HG03159 (cell line): ENCODE measurements around the gene COX5A.
"Not testable (repeated sequence)": the region's sequence is repeated elsewhere in the genome, so short reads cannot be mapped to it uniquely, and the experiment has no call there.

Experiments used
- ATAC-seq: cut with Tn5 transposase; IDR thresholded peaks from one replicate; pipeline ENCODE4 v1.9.1; 2021; ENCODE audit warnings: mild to moderate bottlenecking, moderate library complexity; ENCODE audit not compliant: unreplicated experiment

The COX5A gene

GRCh38 chr15:74955796-74956647 is 18.1 kb upstream of the COX5A start:
- ATAC-seq = peak; percentile 40

- no peak for ATAC-seq
These were observed 17.1 kb upstream of the COX5A start for GRCh38 chr15:74955017-74955416.

GRCh38 chr15:74954515-74954914 is 16.6 kb upstream of the COX5A start:
- ATAC-seq = no peak

GRCh38 chr15:74951006-74951405 is 13.1 kb upstream of the COX5A start:
- no peak for ATAC-seq

GRCh38 chr15:74950078-74950908 is 12.4 kb upstream of the COX5A start:
- ATAC-seq = no peak

GRCh38 chr15:74937272-74937589 is 642 bp downstream of the COX5A start:
- ATAC-seq = no peak

- ATAC-seq = not testable (repeated sequence)
These were observed 2.7 kb downstream of the COX5A start for GRCh38 chr15:74935193-74935592.

- ATAC-seq = no peak
These were observed 4.3 kb downstream of the COX5A start for GRCh38 chr15:74933573-74933972.

GRCh38 chr15:74928771-74929198 is 9.1 kb downstream of the COX5A start:
- ATAC-seq = no peak

- ATAC-seq = no peak
These were observed 13.3 kb downstream of the COX5A start for GRCh38 chr15:74924525-74924924.

- ATAC-seq = no peak
These were observed 17.4 kb downstream of the COX5A start for GRCh38 chr15:74920456-74920855.

GRCh38 chr15:74917676-74918075 is 20.2 kb downstream of the COX5A start:
- no peak for ATAC-seq

- ATAC-seq = not testable (repeated sequence)
These were observed 24.1 kb downstream of the COX5A start for GRCh38 chr15:74913799-74914198.

- no peak for ATAC-seq
These were observed 24.8 kb downstream of the COX5A start for GRCh38 chr15:74913041-74913440.

- ATAC-seq = no peak
These were observed 29.2 kb downstream of the COX5A start for GRCh38 chr15:74908635-74909034.

- ATAC-seq = no peak
These were observed 30.6 kb downstream of the COX5A start for GRCh38 chr15:74907163-74907870.

GRCh38 chr15:74906450-74907162 is 31.3 kb downstream of the COX5A start, which contains the start of gene FAM219B:
FAM219B (minus strand) TSS chr15:74906851; CDS start chr15:74906800, 51 bp downstream.
- ATAC-seq = peak; percentile 87

GRCh38 chr15:74906067-74906449 is 31.8 kb downstream of the COX5A start:
- no peak for ATAC-seq

- no peak for ATAC-seq
These were observed 33.6 kb downstream of the COX5A start for GRCh38 chr15:74904190-74904805.

GRCh38 chr15:74903676-74904075 is 34.2 kb downstream of the COX5A start:
- no peak for ATAC-seq
